ENCODE results near the gene PTX4. TPM values are rescaled to one million over a fixed set of nuclear protein-coding genes. Genes with fewer than 3 reads are reported as not detected.

Gene PTX4
- total and polyA plus RNA-seq, 2 experiments from 2014 or later = not detected

- Histone ChIP-seq H2AFZ (no peak overlapping the region), H3K4me3 (no peak overlapping the region), H3K27me3 (ENCODE audit: insufficient read depth) (no peaks in the 10 kb centered on the region), H3K4me2 (no peak overlapping the region), H3F3A (replicated peaks; ENCODE audit: low read depth) (no peaks in the 10 kb centered on the region), H3K27ac (ENCODE audit: low read depth) (no peak overlapping the region), H4K20me1 (replicated peaks; ENCODE audit: insufficient read depth) (no peaks in the 10 kb centered on the region), H3K36me3 (ENCODE audit: insufficient read depth) (no peaks in the 10 kb centered on the region), H3K9me2 (ENCODE audit: insufficient read depth) (no peaks in the 10 kb centered on the region), H3K79me2 (replicated peaks; ENCODE audit: insufficient read depth) (no peaks in the 10 kb centered on the region), H3K4me1 (ENCODE audit: insufficient read depth) (no peaks in the 10 kb centered on the region)
- Mint-ChIP-seq H3K27me3 (ENCODE audit: insufficient read depth, low read depth, poor library complexity) (peaks cover 6% of the 10 kb centered on the region), H3K9me3 (no peaks in the 10 kb centered on the region), H3K4me1 (peaks cover 2% of the 10 kb centered on the region; the same call in 1 of the 3 replicates), H3K4me3 (no peak overlapping the region), H3K36me3 (ENCODE audit: low read depth) (peaks cover 9% of the 10 kb centered on the region; the same call in 1 of the 3 replicates), H3K27ac (no peak overlapping the region)
- ATAC-seq (no peak), DNase-seq (ENCODE audit: low spot score) (no peak)
- TF ChIP-seq CREB1 (CRISPR knock-in tag; IDR thresholded peaks at IDR 0.05; ENCODE audit: low read depth) (no peak), JUNB (IDR thresholded peaks at IDR 0.05; ENCODE audit: unreplicated experiment) (no peak), ZNF331 (CRISPR knock-in tag; IDR thresholded peaks at IDR 0.05; ENCODE audit: low read depth) (no peak), POLR2AphosphoS5 (IDR thresholded peaks at IDR 0.05; ENCODE audit: low read depth) (no peak), EZH2phosphoT487 (IDR thresholded peaks at IDR 0.05; ENCODE audit: unreplicated experiment) (no peak), REST (IDR thresholded peaks at IDR 0.05; ENCODE audit: unreplicated experiment) (no peak), STAT1 (IDR thresholded peaks at IDR 0.05; ENCODE audit: unreplicated experiment) (no peak), NANOG (IDR thresholded peaks at IDR 0.05; ENCODE audit: borderline replicate concordance) (no peak), ZNF462 (CRISPR knock-in tag; IDR thresholded peaks at IDR 0.05) (no peak), ZNF114 (CRISPR knock-in tag; IDR thresholded peaks at IDR 0.05) (no peak), ETS1 (IDR thresholded peaks at IDR 0.05) (no peak), CTCF (conservative IDR thresholded peaks at IDR 0.05; ENCODE audit: low read depth in 2 of 2) (no peak), EZH2 (IDR thresholded peaks at IDR 0.05; ENCODE audit: low read depth, unreplicated experiment) (no peak)
Measured at GRCh38 chr16:1525871-1526607, 37.3 kb upstream of the PTX4 start.
